ENCODE results near the gene ARTN.

Gene ARTN

GRCh38 chr1:43933386-43934100 is at the start of gene ARTN:
Gene ARTN (plus strand): TSS chr1:43933801. CDS start chr1:43935657, 1,856 bp downstream.
- H3K9me3 ChIP-seq (ENCODE audit: control insufficient read depth in 2 of 2, low read length in 2 of 2): no peaks in the 10 kb centered on the region
- H3K36me3 ChIP-seq (ENCODE audit: control insufficient read depth in 2 of 2, insufficient read depth in 2 of 2, low read length in 2 of 2): no peaks in the 10 kb centered on the region
- peak within 1 kb of the TSS; percentile 24 for H3K27ac ChIP-seq (ENCODE audit: low read length)
- H3K4me3 ChIP-seq (ENCODE audit: low read length in 2 of 2): peak within 1 kb of the TSS; percentile 57 to 75
- peaks cover 40% of the 10 kb centered on the region for H3K4me1 ChIP-seq (ENCODE audit: control insufficient read depth, insufficient read depth, low read length)
- H3K27me3 ChIP-seq (ENCODE audit: control insufficient read depth in 1 of 2, insufficient read depth in 2 of 2, low read length in 2 of 2): no peaks in the 10 kb centered on the region
- peak within 1 kb of the TSS; percentile 33 to 64 for H3K9ac ChIP-seq (ENCODE audit: low read length in 2 of 2)

GRCh38 chr1:43885279-43885801 is 48.3 kb upstream of the ARTN start:
- H3K9ac ChIP-seq (ENCODE audit: low read length in 2 of 2): no peak overlapping the region
- no peak overlapping the region for H3K27ac ChIP-seq (ENCODE audit: low read length)
- H3K4me3 ChIP-seq (ENCODE audit: low read length in 2 of 2): no peak overlapping the region
- no peaks in the 10 kb centered on the region for H3K27me3 ChIP-seq (ENCODE audit: control insufficient read depth in 1 of 2, insufficient read depth in 2 of 2, low read length in 2 of 2)
- H3K9me3 ChIP-seq (ENCODE audit: control insufficient read depth in 2 of 2, low read length in 2 of 2): no peaks in the 10 kb centered on the region
- peaks cover 5% of the 10 kb centered on the region for H3K4me1 ChIP-seq (ENCODE audit: control insufficient read depth, insufficient read depth, low read length)
- H3K36me3 ChIP-seq (ENCODE audit: control insufficient read depth in 2 of 2, insufficient read depth in 2 of 2, low read length in 2 of 2): peaks cover 0 to 10% of the 10 kb centered on the region in 2 donors

GRCh38 chr1:43887748-43888147 is 45.9 kb upstream of the ARTN start:
- Histone ChIP-seq H3K27ac (ENCODE audit: low read length) (no peak overlapping the region), H3K4me3 (ENCODE audit: low read length in 2 of 2) (no peak overlapping the region), H3K9me3 (ENCODE audit: control insufficient read depth in 2 of 2, low read length in 2 of 2) (no peaks in the 10 kb centered on the region), H3K9ac (ENCODE audit: low read length in 2 of 2) (no peak overlapping the region), H3K4me1 (ENCODE audit: control insufficient read depth, insufficient read depth, low read length) (no peaks in the 10 kb centered on the region), H3K27me3 (ENCODE audit: control insufficient read depth in 1 of 2, insufficient read depth in 2 of 2, low read length in 2 of 2) (no peaks in the 10 kb centered on the region), H3K36me3 (ENCODE audit: control insufficient read depth in 2 of 2, insufficient read depth in 2 of 2, low read length in 2 of 2) (peaks cover 0 to 7% of the 10 kb centered on the region in 2 donors)

GRCh38 chr1:43890815-43891214 is 42.8 kb upstream of the ARTN start:
- H3K4me3 ChIP-seq (ENCODE audit: low read length in 2 of 2): no peak overlapping the region
- no peak overlapping the region for H3K27ac ChIP-seq (ENCODE audit: low read length)
- H3K9ac ChIP-seq (ENCODE audit: low read length in 2 of 2): no peak overlapping the region
- H3K36me3 ChIP-seq (ENCODE audit: control insufficient read depth in 2 of 2, insufficient read depth in 2 of 2, low read length in 2 of 2): peaks cover 0 to 11% of the 10 kb centered on the region in 2 donors
- no peaks in the 10 kb centered on the region for H3K9me3 ChIP-seq (ENCODE audit: control insufficient read depth in 2 of 2, low read length in 2 of 2)
- H3K4me1 ChIP-seq (ENCODE audit: control insufficient read depth, insufficient read depth, low read length): peaks cover 7% of the 10 kb centered on the region
- H3K27me3 ChIP-seq (ENCODE audit: control insufficient read depth in 1 of 2, insufficient read depth in 2 of 2, low read length in 2 of 2): no peaks in the 10 kb centered on the region

- no peak overlapping the region for H3K27ac ChIP-seq (ENCODE audit: low read length)
Measured at GRCh38 chr1:43893006-43893405, 40.6 kb upstream of the ARTN start.

GRCh38 chr1:43898981-43899380 is 34.6 kb upstream of the ARTN start:
- Histone ChIP-seq H3K4me3 (ENCODE audit: low read length in 2 of 2) (no peak overlapping the region), H3K27me3 (ENCODE audit: control insufficient read depth in 1 of 2, insufficient read depth in 2 of 2, low read length in 2 of 2) (no peaks in the 10 kb centered on the region), H3K36me3 (ENCODE audit: control insufficient read depth in 2 of 2, insufficient read depth in 2 of 2, low read length in 2 of 2) (peaks cover 8 to 30% of the 10 kb centered on the region in 2 donors), H3K9me3 (ENCODE audit: control insufficient read depth in 2 of 2, low read length in 2 of 2) (no peaks in the 10 kb centered on the region), H3K4me1 (ENCODE audit: control insufficient read depth, insufficient read depth, low read length) (no peaks in the 10 kb centered on the region), H3K9ac (ENCODE audit: low read length in 2 of 2) (no peak overlapping the region), H3K27ac (ENCODE audit: low read length) (no peak overlapping the region)

More at GRCh38 chr1:43893006-43893405, 40.6 kb upstream of the ARTN start:
- Histone ChIP-seq H3K9me3 (ENCODE audit: control insufficient read depth in 2 of 2, low read length in 2 of 2) (no peaks in the 10 kb centered on the region), H3K4me3 (ENCODE audit: low read length in 2 of 2) (no peak overlapping the region), H3K9ac (ENCODE audit: low read length in 2 of 2) (no peak overlapping the region), H3K4me1 (ENCODE audit: control insufficient read depth, insufficient read depth, low read length) (peaks cover 7% of the 10 kb centered on the region), H3K36me3 (ENCODE audit: control insufficient read depth in 2 of 2, insufficient read depth in 2 of 2, low read length in 2 of 2) (peaks cover 3 to 10% of the 10 kb centered on the region in 2 donors), H3K27me3 (ENCODE audit: control insufficient read depth in 1 of 2, insufficient read depth in 2 of 2, low read length in 2 of 2) (no peaks in the 10 kb centered on the region)

GRCh38 chr1:43900386-43900785 is 33.2 kb upstream of the ARTN start:
- peaks cover 8 to 23% of the 10 kb centered on the region in 2 donors for H3K36me3 ChIP-seq (ENCODE audit: control insufficient read depth in 2 of 2, insufficient read depth in 2 of 2, low read length in 2 of 2)
- H3K9me3 ChIP-seq (ENCODE audit: control insufficient read depth in 2 of 2, low read length in 2 of 2): no peaks in the 10 kb centered on the region
- no peak overlapping the region for H3K9ac ChIP-seq (ENCODE audit: low read length in 2 of 2)
- H3K27ac ChIP-seq (ENCODE audit: low read length): no peak overlapping the region
- H3K27me3 ChIP-seq (ENCODE audit: control insufficient read depth in 1 of 2, insufficient read depth in 2 of 2, low read length in 2 of 2): no peaks in the 10 kb centered on the region
- H3K4me1 ChIP-seq (ENCODE audit: control insufficient read depth, insufficient read depth, low read length): no peaks in the 10 kb centered on the region
- H3K4me3 ChIP-seq (ENCODE audit: low read length in 2 of 2): no peak overlapping the region

GRCh38 chr1:43901196-43901961 is 32.2 kb upstream of the ARTN start:
- no peaks in the 10 kb centered on the region for H3K27me3 ChIP-seq (ENCODE audit: control insufficient read depth in 1 of 2, insufficient read depth in 2 of 2, low read length in 2 of 2)
- H3K4me3 ChIP-seq (ENCODE audit: low read length in 2 of 2): no peak overlapping the region
- H3K9me3 ChIP-seq (ENCODE audit: control insufficient read depth in 2 of 2, low read length in 2 of 2): no peaks in the 10 kb centered on the region
- no peak overlapping the region for H3K27ac ChIP-seq (ENCODE audit: low read length)
- H3K9ac ChIP-seq (ENCODE audit: low read length in 2 of 2): no peak overlapping the region
- no peaks in the 10 kb centered on the region for H3K4me1 ChIP-seq (ENCODE audit: control insufficient read depth, insufficient read depth, low read length)
- H3K36me3 ChIP-seq (ENCODE audit: control insufficient read depth in 2 of 2, insufficient read depth in 2 of 2, low read length in 2 of 2): peaks cover 8 to 22% of the 10 kb centered on the region in 2 donors

GRCh38 chr1:43902058-43902831 is 31.4 kb upstream of the ARTN start:
- Histone ChIP-seq H3K36me3 (ENCODE audit: control insufficient read depth in 2 of 2, insufficient read depth in 2 of 2, low read length in 2 of 2) (peaks cover 10 to 27% of the 10 kb centered on the region in 2 donors), H3K4me1 (ENCODE audit: control insufficient read depth, insufficient read depth, low read length) (no peaks in the 10 kb centered on the region), H3K27ac (ENCODE audit: low read length) (no peak overlapping the region), H3K9ac (ENCODE audit: low read length in 2 of 2) (no peak overlapping the region), H3K4me3 (ENCODE audit: low read length in 2 of 2) (no peak overlapping the region), H3K9me3 (ENCODE audit: control insufficient read depth in 2 of 2, low read length in 2 of 2) (no peaks in the 10 kb centered on the region), H3K27me3 (ENCODE audit: control insufficient read depth in 1 of 2, insufficient read depth in 2 of 2, low read length in 2 of 2) (no peaks in the 10 kb centered on the region)

All from stomach smooth muscle (tissue), 2 donors.